K562 (cell line): ENCODE results near the gene TRMT1. TPM values are rescaled to one million over a fixed set of nuclear protein-coding genes. Genes with fewer than 3 reads are reported as not detected.

Experiments
- CBX5 ChIP-seq: IDR thresholded peaks from 2 replicates; pipeline ENCODE4 v1.6.1; 2014; ENCODE audit warnings: low read depth, borderline replicate concordance
- HBP1 ChIP-seq: fragments of 450-650 bp; formaldehyde crosslinking; IDR thresholded peaks from 2 replicates; pipeline ENCODE4 v1.4.0; 2022; ENCODE audit warnings: missing genetic modification characterization
- KLF10 ChIP-seq: fragments of 250-450 bp; sonication (Bioruptor Pico); IDR thresholded peaks from 2 replicates; pipeline ENCODE4 v1.6.1; 2021; ENCODE audit warnings: matching md5 sums
- MBD1 ChIP-seq: fragments of 250-450 bp; sonication (Bioruptor Pico); IDR thresholded peaks from 2 replicates; pipeline ENCODE4 v1.8.0; 2022; ENCODE audit warnings: inconsistent platforms
- MIER1 ChIP-seq: fragments of 450-650 bp; IDR thresholded peaks from 2 replicates; pipeline ENCODE4 v1.6.1; 2016; ENCODE audit warnings: antibody characterized with exemption, mild to moderate bottlenecking, low read depth
- NR2C2 ChIP-seq, 2 experiments: fragments of 200-800 bp in 1 of 2; sonication (Bioruptor generic) in 1 of 2; sonication (generic) in 1 of 2; formaldehyde crosslinking in 1 of 2; IDR thresholded peaks; 2 replicates each; pipeline versions ENCODE4 v1.6.1 to v1.8.0; 2016 to 2022; ENCODE audit warnings: mild to moderate bottlenecking in 1 of 2, missing compliant biosample characterization in 1 of 2, missing genetic modification characterization in 1 of 2, missing genetic modification reagents in 1 of 2
- RBM17 ChIP-seq: fragments of 200-400 bp; formaldehyde crosslinking; IDR thresholded peaks from 2 replicates; pipeline ENCODE4 v1.6.1; 2017; ENCODE audit warnings: low read depth, mild to moderate bottlenecking, low read length, borderline replicate concordance
- YY1 ChIP-seq, 3 experiments: IDR thresholded peaks; 2 replicates each; pipeline ENCODE4 v1.6.1; 2011; ENCODE audit warnings: low read length in 2 of 3, mild to moderate bottlenecking in 2 of 3, moderate library complexity in 2 of 3, borderline replicate concordance in 1 of 3, control low read depth in 1 of 3, low read depth in 1 of 3; ENCODE audit not compliant: insufficient read depth in 3 of 3, insufficient replicate concordance in 2 of 3, control insufficient read depth in 1 of 3, insufficient read length in 1 of 3; ENCODE audit errors: extremely low read depth in 1 of 3
- ZNF444 ChIP-seq: fragments of 250-450 bp; sonication (Bioruptor Pico); IDR thresholded peaks from 2 replicates; pipeline ENCODE4 v1.4.0; 2020; ENCODE audit warnings: mild to moderate bottlenecking, moderate library complexity
- ZNF551 ChIP-seq: fragments of 250-450 bp; sonication (Bioruptor Pico); IDR thresholded peaks from 2 replicates; pipeline ENCODE4 v1.5.0; 2021; ENCODE audit warnings: mild to moderate bottlenecking, moderate library complexity
- ZNF766 ChIP-seq: fragments of 200-800 bp; sonication (Bioruptor generic); conservative IDR thresholded peaks from 2 replicates; pipeline ENCODE4 v1.6.1; 2016; ENCODE audit warnings: missing genetic modification characterization, missing compliant biosample characterization
- polyA plus RNA-seq, 8 experiments: library from polyadenylated mRNA; depleted of rRNA in 4 of 8; stranded (reverse) in 5 of 8; unstranded in 3 of 8; fragments of >200 nt; fragmentation: Nextera tagmentation in 2 of 8; fragmentation: Illumina TruSeq in 1 of 8; extraction: Ambion mirVana in 2 of 8; extraction: Trizol in 1 of 8; gene quantifications; 2 replicates each; pipeline versions ENCODE4 v1.2.1 to v1.2.3, GENCODE V29; 2011 to 2014; ENCODE audit warnings: inconsistent platforms in 1 of 8, missing spikeins in 1 of 8
- total RNA-seq, 7 experiments: library from RNA; depleted of rRNA in 6 of 7; stranded (reverse); fragments of >200 nt in 6 of 7; fragmentation: Illumina TruSeq in 2 of 7; extraction: Trizol in 2 of 7; gene quantifications; 2 replicates each; pipeline versions ENCODE4 v1.2.1 to v1.2.3, GENCODE V29; 2011 to 2021; ENCODE audit warnings: low replicate concordance in 1 of 7
- TF ChIP-seq, protein P1 (sequence below): sonication (generic); formaldehyde crosslinking; IDR thresholded peaks from 2 replicates; pipeline ENCODE4 v1.4.0; 2020; ENCODE audit warnings: mild to moderate bottlenecking, missing genetic modification reagents
- TF ChIP-seq, protein P2 (sequence below): fragments of 450-650 bp; IDR thresholded peaks from 2 replicates; pipeline ENCODE4 v1.6.1; 2016; ENCODE audit warnings: mild to moderate bottlenecking

TRMT1 gene
- total and polyA plus RNA-seq, 9 of the 15 experiments (the other 6 are each of a cell fraction or from before 2014, with no cell fraction given): 5.8 to 158 (median 54.3) TPM

DNA sequence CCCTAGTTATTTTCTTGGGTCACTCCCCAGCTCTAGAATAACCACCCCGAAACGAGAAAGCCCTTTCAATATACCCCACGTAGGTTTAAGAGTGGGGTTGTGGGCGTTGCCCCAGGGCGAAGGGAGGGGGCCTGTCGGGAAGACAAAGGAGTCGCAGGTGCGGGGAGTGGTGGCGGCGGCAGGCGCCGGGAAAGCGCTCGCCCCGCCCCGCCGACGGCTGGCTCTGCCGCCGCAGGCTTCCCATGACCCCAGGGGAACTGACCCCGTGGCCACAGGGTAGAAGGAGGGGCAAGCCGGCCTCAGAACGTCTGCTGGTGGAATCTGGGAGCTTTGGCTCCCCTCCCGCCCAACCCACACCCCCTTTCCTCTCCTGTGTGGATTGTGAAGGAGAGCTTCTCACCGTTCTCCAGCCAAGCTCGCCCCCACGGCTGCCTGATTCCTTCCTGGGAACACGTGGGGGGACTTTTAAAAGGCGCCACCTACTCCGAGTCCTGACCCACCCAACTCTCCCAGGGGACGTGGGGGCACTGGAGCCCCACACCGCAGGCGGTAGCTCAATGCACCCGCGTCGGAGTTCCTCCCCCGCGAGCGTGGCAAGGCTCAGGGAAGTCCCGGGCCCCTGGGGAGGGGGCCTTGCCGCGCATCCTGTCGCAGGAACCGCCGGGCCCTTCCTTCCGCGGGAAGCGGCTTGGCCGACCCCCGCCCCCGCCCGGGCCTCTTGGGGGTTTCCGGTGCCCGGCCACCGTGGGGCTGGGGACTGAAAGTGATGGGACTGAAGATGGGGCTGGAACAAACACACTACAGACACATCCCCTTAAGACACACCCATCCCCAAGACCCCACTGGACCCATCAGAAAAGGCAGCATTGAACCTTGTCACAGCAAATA is 39.2 kb upstream of the TRMT1 start (continued):
- TF ChIP-seq MBD1 (CRISPR knock-in tag) (no peak), YY1 (IDR thresholded peaks at IDR 0.05; ENCODE audit: borderline replicate concordance in 1 of 3, control insufficient read depth in 1 of 3, extremely low read depth in 1 of 3, insufficient read depth in 3 of 3, insufficient read length in 1 of 3, insufficient replicate concordance in 2 of 3, low read depth in 1 of 3, low read length in 2 of 3) (peak in 1 of 3 experiments; percentile 10), KLF10 (CRISPR knock-in tag) (0 out of 2 replicates have a peak, but pooled peaks have one; percentile 35), ZNF551 (peak; percentile 83; the same call in 1 of the 2 replicates), ZNF766 (CRISPR knock-in tag) (0 out of 2 replicates have a peak, but pooled peaks have one; percentile 40), ZNF444 (CRISPR knock-in tag) (no peak), CBX5 (no peak), HBP1 (CRISPR knock-in tag) (no peak), RBM17 (no peak), MIER1 (no peak), NR2C2 (CRISPR knock-in tag; IDR thresholded peaks at IDR 0.05) (no peak; the same call in 1 of the 2 replicates), NR2C2 (tag; IDR thresholded peaks at IDR 0.05) (peak; percentile 94)
- TF ChIP-seq, protein P1, sequence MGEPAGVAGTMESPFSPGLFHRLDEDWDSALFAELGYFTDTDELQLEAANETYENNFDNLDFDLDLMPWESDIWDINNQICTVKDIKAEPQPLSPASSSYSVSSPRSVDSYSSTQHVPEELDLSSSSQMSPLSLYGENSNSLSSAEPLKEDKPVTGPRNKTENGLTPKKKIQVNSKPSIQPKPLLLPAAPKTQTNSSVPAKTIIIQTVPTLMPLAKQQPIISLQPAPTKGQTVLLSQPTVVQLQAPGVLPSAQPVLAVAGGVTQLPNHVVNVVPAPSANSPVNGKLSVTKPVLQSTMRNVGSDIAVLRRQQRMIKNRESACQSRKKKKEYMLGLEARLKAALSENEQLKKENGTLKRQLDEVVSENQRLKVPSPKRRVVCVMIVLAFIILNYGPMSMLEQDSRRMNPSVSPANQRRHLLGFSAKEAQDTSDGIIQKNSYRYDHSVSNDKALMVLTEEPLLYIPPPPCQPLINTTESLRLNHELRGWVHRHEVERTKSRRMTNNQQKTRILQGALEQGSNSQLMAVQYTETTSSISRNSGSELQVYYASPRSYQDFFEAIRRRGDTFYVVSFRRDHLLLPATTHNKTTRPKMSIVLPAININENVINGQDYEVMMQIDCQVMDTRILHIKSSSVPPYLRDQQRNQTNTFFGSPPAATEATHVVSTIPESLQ (CRISPR knock-in tag): no peak
- TF ChIP-seq, protein P2, sequence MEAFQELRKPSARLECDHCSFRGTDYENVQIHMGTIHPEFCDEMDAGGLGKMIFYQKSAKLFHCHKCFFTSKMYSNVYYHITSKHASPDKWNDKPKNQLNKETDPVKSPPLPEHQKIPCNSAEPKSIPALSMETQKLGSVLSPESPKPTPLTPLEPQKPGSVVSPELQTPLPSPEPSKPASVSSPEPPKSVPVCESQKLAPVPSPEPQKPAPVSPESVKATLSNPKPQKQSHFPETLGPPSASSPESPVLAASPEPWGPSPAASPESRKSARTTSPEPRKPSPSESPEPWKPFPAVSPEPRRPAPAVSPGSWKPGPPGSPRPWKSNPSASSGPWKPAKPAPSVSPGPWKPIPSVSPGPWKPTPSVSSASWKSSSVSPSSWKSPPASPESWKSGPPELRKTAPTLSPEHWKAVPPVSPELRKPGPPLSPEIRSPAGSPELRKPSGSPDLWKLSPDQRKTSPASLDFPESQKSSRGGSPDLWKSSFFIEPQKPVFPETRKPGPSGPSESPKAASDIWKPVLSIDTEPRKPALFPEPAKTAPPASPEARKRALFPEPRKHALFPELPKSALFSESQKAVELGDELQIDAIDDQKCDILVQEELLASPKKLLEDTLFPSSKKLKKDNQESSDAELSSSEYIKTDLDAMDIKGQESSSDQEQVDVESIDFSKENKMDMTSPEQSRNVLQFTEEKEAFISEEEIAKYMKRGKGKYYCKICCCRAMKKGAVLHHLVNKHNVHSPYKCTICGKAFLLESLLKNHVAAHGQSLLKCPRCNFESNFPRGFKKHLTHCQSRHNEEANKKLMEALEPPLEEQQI: no peak
